ENCODE results near the gene CCL16. TPM values are rescaled to one million over a fixed set of nuclear protein-coding genes. Genes with fewer than 3 reads are reported as not detected.
A peak's percentile ranks its signal among the peaks of the same experiment; 100 is the strongest.

The CCL16 gene
- total and polyA plus RNA-seq, 7 experiments from 2014 or later = not detected

DNA sequence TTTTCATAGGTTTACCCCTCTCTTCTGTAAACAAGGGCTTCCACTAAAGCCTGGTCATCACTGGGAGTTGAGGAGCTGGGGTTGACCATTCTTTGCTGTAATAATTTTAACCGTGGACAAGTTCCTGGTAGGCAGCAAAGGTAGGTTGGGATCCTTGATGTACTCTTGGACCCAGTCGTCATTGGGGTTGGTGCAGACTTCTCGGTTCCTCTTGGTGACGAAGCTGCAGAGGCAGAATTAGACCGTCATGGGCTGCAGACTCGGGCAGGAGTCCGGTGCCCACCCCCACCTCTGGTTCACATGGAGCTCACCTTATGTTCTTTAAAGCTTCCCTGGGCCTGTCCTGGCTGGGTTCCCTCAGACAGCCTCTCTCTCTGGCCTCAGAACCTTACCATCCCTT is 3.8 kb downstream of the CCL16 start:
- Mint-ChIP-seq H3K27me3 (peaks cover 7 to 9% (median 7%) of the 10 kb centered on the region in 5 donors), H3K36me3 (no peaks in the 10 kb centered on the region), H3K4me3 (no peak overlapping the region), H3K27ac (no peak overlapping the region), H3K4me1 (peaks cover 0 to 5% (median 0%) of the 10 kb centered on the region in 7 donors), H3K9me3 (no peaks in the 10 kb centered on the region)
- POLR2A ChIA-PET = no interaction called here
- no peak overlapping the region for H3K27ac ChIP-seq (ENCODE audit: low read depth, low read length)
- H3K27me3 ChIP-seq (ENCODE audit: control insufficient read depth in 2 of 2, insufficient read depth in 2 of 2, low read length in 2 of 2) = no peaks in the 10 kb centered on the region
- H3K4me1 ChIP-seq (ENCODE audit: control insufficient read depth in 2 of 2, insufficient read depth in 2 of 2, low read length in 2 of 2) = no peaks in the 10 kb centered on the region
- no peaks in the 10 kb centered on the region for H3K36me3 ChIP-seq (ENCODE audit: control insufficient read depth in 2 of 3, insufficient read depth in 3 of 3, low read length in 3 of 3)
- no peaks in the 10 kb centered on the region for H3K9me3 ChIP-seq (ENCODE audit: control insufficient read depth in 2 of 3, low read length in 3 of 3)
- intact Hi-C loops (cut with micrococcal nuclease) = no loop called here
- H3K4me3 ChIP-seq (ENCODE audit: low read length) = no peak overlapping the region
- DNase-seq = no peak
- no peak for ATAC-seq
- CTCF ChIA-PET = interaction anchor here (1.1 kb wide), 1 partner anchor 8 kb away, joined by 4 read pairs; no protein-coding TSS in a partner anchor

DNA sequence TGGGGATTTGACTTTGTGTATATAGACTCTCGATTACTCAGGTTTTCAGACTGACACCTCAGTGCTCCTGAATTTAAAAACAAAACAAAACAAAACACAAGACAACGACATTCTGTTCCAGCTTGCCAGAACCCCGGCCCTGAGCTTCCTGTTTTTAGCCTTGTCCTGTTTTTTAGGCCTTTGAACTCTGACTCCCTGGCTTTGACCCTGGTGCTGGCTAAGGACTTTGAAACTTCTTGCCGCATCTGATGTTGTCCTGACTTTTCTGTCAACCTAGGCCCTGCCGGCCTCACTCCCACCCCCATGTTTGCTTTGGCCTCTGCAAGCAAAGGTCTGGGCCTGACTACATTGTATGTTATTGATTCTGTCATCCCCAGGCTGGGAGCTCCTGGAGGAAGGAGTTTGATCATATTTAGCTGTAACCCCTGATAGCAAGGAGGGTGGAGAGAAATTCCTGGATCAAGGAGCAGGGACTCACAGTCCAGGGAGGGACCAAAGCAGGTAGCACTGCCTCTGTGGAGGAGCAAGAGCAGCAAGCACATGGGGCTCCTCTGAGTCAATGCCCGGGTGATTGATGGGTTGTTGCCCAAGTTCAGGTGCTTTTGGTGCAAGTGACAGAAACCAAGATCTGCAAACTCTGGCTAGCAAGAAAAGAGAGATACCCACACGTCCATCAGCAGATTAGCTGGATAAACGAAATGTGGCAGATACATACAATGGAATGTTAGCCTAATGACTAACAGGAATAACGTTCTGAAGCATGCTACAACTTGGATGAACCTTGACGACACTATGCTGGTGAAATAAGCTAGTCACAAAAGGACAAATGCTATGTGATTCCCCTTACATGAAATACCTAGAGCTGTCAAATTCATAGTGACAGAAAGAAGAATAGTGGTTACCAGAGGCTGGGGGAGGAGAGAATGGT is 7.7 kb downstream of the CCL16 start:
- Histone ChIP-seq H3K4me3 (ENCODE audit: low read length) (no peak overlapping the region), H3K4me1 (ENCODE audit: control insufficient read depth in 2 of 2, insufficient read depth in 2 of 2, low read length in 2 of 2) (no peaks in the 10 kb centered on the region), H3K27ac (ENCODE audit: low read depth, low read length) (no peak overlapping the region), H3K9me3 (ENCODE audit: control insufficient read depth in 2 of 3, low read length in 3 of 3) (no peaks in the 10 kb centered on the region), H3K27me3 (ENCODE audit: control insufficient read depth in 2 of 2, insufficient read depth in 2 of 2, low read length in 2 of 2) (no peaks in the 10 kb centered on the region), H3K36me3 (ENCODE audit: control insufficient read depth in 2 of 3, insufficient read depth in 3 of 3, low read length in 3 of 3) (no peaks in the 10 kb centered on the region)
- ChIA-PET CTCF (no interaction called here), POLR2A (no interaction called here)
- H3K27me3 Mint-ChIP-seq = peaks cover 0 to 11% (median 7%) of the 10 kb centered on the region in 5 donors
- H3K27ac Mint-ChIP-seq = no peak overlapping the region
- intact Hi-C loops (cut with micrococcal nuclease) = loop anchor here in 1 of 2 donors (5.0 kb wide), 1 partner anchor 1264 kb away; no protein-coding TSS in a partner anchor
- peaks cover 0 to 9% (median 0%) of the 10 kb centered on the region in 7 donors for H3K4me1 Mint-ChIP-seq
- DNase-seq = no peak
- H3K4me3 Mint-ChIP-seq = no peak overlapping the region
- no peaks in the 10 kb centered on the region for H3K36me3 Mint-ChIP-seq
- no peak for ATAC-seq
- no peaks in the 10 kb centered on the region for H3K9me3 Mint-ChIP-seq

DNA sequence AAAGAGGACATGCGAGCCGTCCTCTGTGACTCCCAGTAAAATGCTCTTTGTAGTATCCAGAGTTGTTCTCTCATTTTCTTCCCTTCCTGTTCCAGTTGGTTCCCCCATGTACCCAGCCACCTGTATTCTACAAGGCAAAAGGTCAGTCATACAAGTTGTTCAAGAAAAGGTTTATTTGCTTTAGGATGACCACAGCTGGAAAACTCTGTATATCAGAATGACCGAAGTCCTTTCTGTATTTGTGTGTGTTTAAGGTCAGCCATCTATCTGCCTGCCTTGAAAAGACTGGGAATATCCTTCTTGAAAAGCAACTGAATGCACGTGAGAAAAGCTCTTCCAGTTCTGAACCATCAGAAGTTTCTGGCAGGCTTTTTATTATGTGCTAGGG is 8.4 kb downstream of the CCL16 start:
- DNase-seq (no peak), ATAC-seq (no peak)
- H3K4me3 Mint-ChIP-seq = no peak overlapping the region
- H3K4me3 ChIP-seq (ENCODE audit: low read length) = no peak overlapping the region
- CTCF ChIA-PET = no interaction called here
- H3K9me3 ChIP-seq (ENCODE audit: control insufficient read depth in 2 of 3, low read length in 3 of 3) = no peaks in the 10 kb centered on the region
- H3K4me1 Mint-ChIP-seq = peaks cover 0 to 9% (median 0%) of the 10 kb centered on the region in 7 donors
- no peak overlapping the region for H3K27ac ChIP-seq (ENCODE audit: low read depth, low read length)
- H3K27me3 ChIP-seq (ENCODE audit: control insufficient read depth in 2 of 2, insufficient read depth in 2 of 2, low read length in 2 of 2) = no peaks in the 10 kb centered on the region
- no peaks in the 10 kb centered on the region for H3K9me3 Mint-ChIP-seq
- H3K4me1 ChIP-seq (ENCODE audit: control insufficient read depth in 2 of 2, insufficient read depth in 2 of 2, low read length in 2 of 2) = no peaks in the 10 kb centered on the region
- intact Hi-C loops (cut with micrococcal nuclease) = loop anchor here in 1 of 2 donors (5.0 kb wide), 1 partner anchor 1264 kb away; no protein-coding TSS in a partner anchor
- no peaks in the 10 kb centered on the region for H3K36me3 Mint-ChIP-seq
- no peak overlapping the region for H3K27ac Mint-ChIP-seq
- POLR2A ChIA-PET = no interaction called here
- H3K36me3 ChIP-seq (ENCODE audit: control insufficient read depth in 2 of 3, insufficient read depth in 3 of 3, low read length in 3 of 3) = no peaks in the 10 kb centered on the region
- H3K27me3 Mint-ChIP-seq = peaks cover 0 to 13% (median 5%) of the 10 kb centered on the region in 5 donors

DNA sequence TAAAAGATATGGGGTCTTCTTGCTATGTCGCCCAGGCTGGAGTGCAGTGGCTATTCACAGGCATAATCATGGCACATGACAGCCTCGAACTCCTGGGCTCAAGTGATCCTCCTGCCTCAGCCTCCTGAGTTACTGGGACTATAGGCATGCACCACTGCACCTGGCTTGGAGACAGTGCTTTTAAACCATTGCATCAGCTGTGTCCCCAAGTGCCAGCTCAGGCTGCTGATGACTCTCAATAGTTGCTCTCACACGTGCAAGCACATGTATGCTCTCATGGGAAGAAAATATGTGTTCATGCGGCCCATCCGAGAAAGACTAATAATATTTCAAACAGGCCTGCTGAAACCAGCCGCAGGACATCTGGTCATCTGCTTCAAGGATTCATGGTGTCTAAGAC is 8.8 kb downstream of the CCL16 start:
- ATAC-seq (no peak), DNase-seq (no peak)
- Histone ChIP-seq H3K36me3 (ENCODE audit: control insufficient read depth in 2 of 3, insufficient read depth in 3 of 3, low read length in 3 of 3) (no peaks in the 10 kb centered on the region), H3K27me3 (ENCODE audit: control insufficient read depth in 2 of 2, insufficient read depth in 2 of 2, low read length in 2 of 2) (no peaks in the 10 kb centered on the region), H3K4me1 (ENCODE audit: control insufficient read depth in 2 of 2, insufficient read depth in 2 of 2, low read length in 2 of 2) (no peaks in the 10 kb centered on the region), H3K9me3 (ENCODE audit: control insufficient read depth in 2 of 3, low read length in 3 of 3) (no peaks in the 10 kb centered on the region), H3K4me3 (ENCODE audit: low read length) (no peak overlapping the region), H3K27ac (ENCODE audit: low read depth, low read length) (no peak overlapping the region)
- Mint-ChIP-seq H3K27ac (no peak overlapping the region), H3K9me3 (no peaks in the 10 kb centered on the region), H3K4me1 (peaks cover 0 to 9% (median 0%) of the 10 kb centered on the region in 7 donors), H3K4me3 (no peak overlapping the region), H3K36me3 (no peaks in the 10 kb centered on the region), H3K27me3 (peaks cover 0 to 13% (median 5%) of the 10 kb centered on the region in 5 donors)
- CTCF ChIA-PET = no interaction called here
- POLR2A ChIA-PET = no interaction called here
- intact Hi-C loops (cut with micrococcal nuclease) = loop anchor here in 1 of 2 donors (5.0 kb wide), 1 partner anchor 1265 kb away; no protein-coding TSS in a partner anchor

DNA sequence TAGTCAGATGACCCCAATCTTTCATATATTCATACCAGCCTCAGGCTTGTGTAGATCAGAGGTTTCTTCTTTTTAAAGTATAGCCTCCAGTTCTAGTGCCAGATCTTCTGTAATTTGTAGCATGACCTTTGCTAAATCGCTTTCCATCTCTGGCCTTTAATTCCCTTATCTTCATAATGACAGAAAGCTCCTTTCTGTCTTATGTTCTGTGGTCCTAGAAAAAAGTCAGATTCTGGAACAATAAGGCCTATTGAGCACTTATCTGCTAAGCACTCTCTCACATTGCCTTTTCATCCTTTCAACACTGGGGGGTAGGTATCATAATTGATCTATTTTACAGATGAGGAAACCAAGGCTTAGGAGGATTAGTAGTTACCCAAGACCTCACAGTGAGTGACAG is 9.2 kb downstream of the CCL16 start:
- POLR2A ChIA-PET = no interaction called here
- Mint-ChIP-seq H3K4me1 (peaks cover 0 to 9% (median 0%) of the 10 kb centered on the region in 7 donors), H3K27ac (no peak overlapping the region), H3K27me3 (peaks cover 0 to 13% (median 5%) of the 10 kb centered on the region in 5 donors), H3K36me3 (no peaks in the 10 kb centered on the region), H3K9me3 (no peaks in the 10 kb centered on the region), H3K4me3 (no peak overlapping the region)
- DNase-seq = no peak
- H3K27ac ChIP-seq (ENCODE audit: low read depth, low read length) = no peak overlapping the region
- no peaks in the 10 kb centered on the region for H3K4me1 ChIP-seq (ENCODE audit: control insufficient read depth in 2 of 2, insufficient read depth in 2 of 2, low read length in 2 of 2)
- CTCF ChIA-PET = no interaction called here
- intact Hi-C loops (cut with micrococcal nuclease) = loop anchor here in 1 of 2 donors (5.0 kb wide), 1 partner anchor 1265 kb away; no protein-coding TSS in a partner anchor
- no peaks in the 10 kb centered on the region for H3K27me3 ChIP-seq (ENCODE audit: control insufficient read depth in 2 of 2, insufficient read depth in 2 of 2, low read length in 2 of 2)
- H3K9me3 ChIP-seq (ENCODE audit: control insufficient read depth in 2 of 3, low read length in 3 of 3) = no peaks in the 10 kb centered on the region
- no peak overlapping the region for H3K4me3 ChIP-seq (ENCODE audit: low read length)
- no peaks in the 10 kb centered on the region for H3K36me3 ChIP-seq (ENCODE audit: control insufficient read depth in 2 of 3, insufficient read depth in 3 of 3, low read length in 3 of 3)
- ATAC-seq = no peak

DNA sequence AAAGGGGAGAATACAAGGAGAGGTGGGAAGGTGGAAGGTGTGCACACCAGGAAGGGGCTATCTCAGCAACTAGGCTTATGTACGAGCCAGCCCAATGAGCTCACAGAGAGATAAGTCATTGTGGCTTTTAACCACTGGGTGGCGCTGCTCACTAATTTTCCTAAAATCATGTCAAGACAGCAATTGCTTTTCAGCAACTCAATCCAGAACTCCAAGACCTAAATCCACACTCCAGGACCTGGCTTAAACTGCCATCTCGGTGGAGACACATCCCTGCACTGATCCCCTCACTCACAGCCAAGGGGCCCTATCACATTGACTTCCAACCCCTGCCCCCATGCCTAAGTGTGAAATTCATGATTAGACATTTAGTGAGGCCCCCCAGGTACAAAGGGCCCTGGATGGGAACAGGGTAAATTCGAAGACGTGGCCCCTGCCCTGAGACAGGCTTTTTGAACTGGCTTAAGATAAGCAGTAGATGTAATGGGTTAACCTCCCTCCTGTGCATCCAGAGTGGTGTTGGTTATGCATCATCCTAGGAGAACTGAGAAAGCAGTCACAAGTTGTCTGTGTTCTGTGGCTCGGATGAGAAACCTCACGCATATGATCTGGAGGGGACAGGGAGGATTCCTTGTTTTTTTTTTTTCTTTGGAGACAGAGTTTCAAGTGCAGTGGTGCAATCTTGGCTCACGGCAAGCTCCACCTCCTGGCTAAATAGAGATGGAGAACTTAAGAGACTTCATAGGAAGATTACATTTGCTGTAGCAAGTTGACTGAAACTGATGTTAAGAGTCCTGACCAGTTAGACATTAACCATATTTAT is 11.5 kb downstream of the CCL16 start:
- Histone ChIP-seq H3K27me3 (ENCODE audit: control insufficient read depth in 2 of 2, insufficient read depth in 2 of 2, low read length in 2 of 2) (no peaks in the 10 kb centered on the region), H3K9me3 (ENCODE audit: control insufficient read depth in 2 of 3, low read length in 3 of 3) (no peaks in the 10 kb centered on the region), H3K36me3 (ENCODE audit: control insufficient read depth in 2 of 3, insufficient read depth in 3 of 3, low read length in 3 of 3) (no peaks in the 10 kb centered on the region), H3K4me3 (ENCODE audit: low read length) (no peak overlapping the region), H3K27ac (ENCODE audit: low read depth, low read length) (no peak overlapping the region), H3K4me1 (ENCODE audit: control insufficient read depth in 2 of 2, insufficient read depth in 2 of 2, low read length in 2 of 2) (no peaks in the 10 kb centered on the region)
- Mint-ChIP-seq H3K36me3 (no peaks in the 10 kb centered on the region), H3K4me1 (peaks cover 0 to 4% (median 0%) of the 10 kb centered on the region in 7 donors), H3K4me3 (no peak overlapping the region), H3K27me3 (peaks cover 0 to 19% (median 0%) of the 10 kb centered on the region in 5 donors), H3K27ac (no peak overlapping the region), H3K9me3 (no peaks in the 10 kb centered on the region)
- intact Hi-C loops (cut with micrococcal nuclease) = loop anchor here (1.0 to 5.0 kb wide), 7 partner anchors 103 to 1268 kb away; no protein-coding TSS in a partner anchor
- ChIA-PET POLR2A (no interaction called here), CTCF (interaction anchor here (0.6 to 1.1 kb wide), 3 partner anchors 8 to 513 kb away, joined by 3 to 4 read pairs (median 3); no protein-coding TSS in a partner anchor)
- peak; percentile 73 for ATAC-seq
- DNase-seq = peak; percentile 4 to 67 (median 41)
